GM19468 (cell line): ENCODE measurements around the gene TIMM44.
"Not testable (repeated sequence)": the region's sequence is repeated elsewhere in the genome, so short reads cannot be mapped to it uniquely, and the experiment has no call there.

Experiments used
- ATAC-seq: cut with Tn5 transposase; IDR thresholded peaks from one replicate; pipeline ENCODE4 v1.9.1; 2021; ENCODE audit warnings: mild to moderate bottlenecking, moderate library complexity, moderate number of reproducible peaks; ENCODE audit not compliant: unreplicated experiment; ENCODE audit errors: extremely low read depth

TIMM44 gene

GRCh38 chr19:7904074-7905020 lies 39.1 kb downstream of the TIMM44 start:
- no peak for ATAC-seq

GRCh38 chr19:7903244-7904073 lies 40.0 kb downstream of the TIMM44 start, which contains the start of gene MAP2K7:
MAP2K7 (plus strand) TSS chr19:7903877; CDS start chr19:7903945, 68 bp downstream.
- ATAC-seq = peak; percentile 84

GRCh38 chr19:7902796-7903243 lies 40.6 kb downstream of the TIMM44 start:
- no peak for ATAC-seq

GRCh38 chr19:7901337-7901736 lies 42.1 kb downstream of the TIMM44 start:
- ATAC-seq = no peak

- ATAC-seq = no peak
Observed at GRCh38 chr19:7900931-7901330, 42.5 kb downstream of the TIMM44 start.

- no peak for ATAC-seq
Observed at GRCh38 chr19:7900401-7900870, 43.0 kb downstream of the TIMM44 start.

GRCh38 chr19:7899751-7900378 lies 43.6 kb downstream of the TIMM44 start:
- no peak for ATAC-seq

- ATAC-seq = no peak
Observed at GRCh38 chr19:7898967-7899366, 44.5 kb downstream of the TIMM44 start.

GRCh38 chr19:7897292-7897691 lies 46.2 kb downstream of the TIMM44 start:
- ATAC-seq = no peak

- ATAC-seq = no peak
Observed at GRCh38 chr19:7895565-7895964, 47.9 kb downstream of the TIMM44 start.

GRCh38 chr19:7894612-7895309 lies 48.7 kb downstream of the TIMM44 start:
- no peak for ATAC-seq

- not testable (repeated sequence) for ATAC-seq
Observed at GRCh38 chr19:7893362-7894101, 49.9 kb downstream of the TIMM44 start.

GRCh38 chr19:7888826-7889217 lies 54.6 kb downstream of the TIMM44 start:
- ATAC-seq = no peak

- ATAC-seq = no peak
Observed at GRCh38 chr19:7888145-7888825, 55.2 kb downstream of the TIMM44 start, which contains the start of gene LRRC8E. LRRC8E (plus strand) TSS chr19:7888510; CDS start chr19:7895604, 7,094 bp downstream.

- no peak for ATAC-seq
Observed at GRCh38 chr19:7887408-7888144, 55.9 kb downstream of the TIMM44 start.

- ATAC-seq = no peak
Observed at GRCh38 chr19:7885818-7886217, 57.6 kb downstream of the TIMM44 start.

- ATAC-seq = no peak
Observed at GRCh38 chr19:7883796-7884570, 59.5 kb downstream of the TIMM44 start.
